DOHH2 (cell line): Measurements from ENCODE around the gene DLGAP1.

Experiments
- EZH2phosphoT487 ChIP-seq: fragments of 200-600 bp; sonication (generic); IDR thresholded peaks from 2 replicates; pipeline ENCODE4 v1.6.1; 2017; ENCODE audit warnings: borderline replicate concordance, mild to moderate bottlenecking, antibody characterized with exemption, low read length, moderate library complexity, mixed read lengths
- TF ChIP-seq, protein P1 (sequence below): fragments of 200-600 bp; sonication (generic); IDR thresholded peaks from one replicate; pipeline ENCODE4 v1.5.1; 2014; ENCODE audit warnings: antibody characterized with exemption, mild to moderate bottlenecking, low read depth, low read length; ENCODE audit not compliant: poor library complexity, severe bottlenecking

DNA sequence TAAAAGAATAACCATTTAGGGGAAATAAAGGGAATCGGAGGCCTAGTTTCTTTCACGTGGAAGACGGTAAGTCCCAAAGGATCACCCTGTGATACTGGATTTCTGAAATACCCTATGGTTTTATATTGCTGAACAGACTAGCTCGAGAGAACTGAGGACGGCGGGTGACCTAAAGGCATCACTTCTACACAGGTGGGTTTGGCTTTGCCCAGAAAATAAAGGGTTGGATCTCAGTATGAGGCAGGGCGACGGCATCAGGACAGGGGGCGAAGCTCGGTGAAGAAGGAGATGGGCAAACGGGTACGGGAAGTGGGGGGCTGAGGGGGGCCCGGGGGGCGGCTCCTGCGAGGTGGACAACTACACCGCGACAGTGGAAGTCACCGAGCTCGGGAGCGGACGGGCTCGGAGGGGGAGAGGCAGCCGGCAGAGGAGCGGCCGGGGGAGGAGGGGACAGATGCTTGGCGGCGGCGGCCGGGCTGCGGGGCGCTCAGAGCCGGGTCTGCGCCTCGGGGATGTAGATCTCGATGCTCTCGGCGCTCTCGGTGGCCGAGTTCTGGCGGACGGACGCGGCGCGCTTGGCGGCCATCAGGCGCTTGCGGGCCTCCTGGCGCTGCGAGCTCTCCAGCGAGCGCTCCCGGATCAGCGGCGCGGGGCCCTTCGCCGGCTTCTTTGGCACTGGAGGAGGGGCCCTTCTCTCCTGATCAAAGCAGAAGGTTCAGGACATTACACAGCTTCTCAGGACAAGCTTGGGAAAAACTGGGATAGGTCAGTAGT is 956.2 kb downstream of the DLGAP1 start:
- TF ChIP-seq, protein P1, sequence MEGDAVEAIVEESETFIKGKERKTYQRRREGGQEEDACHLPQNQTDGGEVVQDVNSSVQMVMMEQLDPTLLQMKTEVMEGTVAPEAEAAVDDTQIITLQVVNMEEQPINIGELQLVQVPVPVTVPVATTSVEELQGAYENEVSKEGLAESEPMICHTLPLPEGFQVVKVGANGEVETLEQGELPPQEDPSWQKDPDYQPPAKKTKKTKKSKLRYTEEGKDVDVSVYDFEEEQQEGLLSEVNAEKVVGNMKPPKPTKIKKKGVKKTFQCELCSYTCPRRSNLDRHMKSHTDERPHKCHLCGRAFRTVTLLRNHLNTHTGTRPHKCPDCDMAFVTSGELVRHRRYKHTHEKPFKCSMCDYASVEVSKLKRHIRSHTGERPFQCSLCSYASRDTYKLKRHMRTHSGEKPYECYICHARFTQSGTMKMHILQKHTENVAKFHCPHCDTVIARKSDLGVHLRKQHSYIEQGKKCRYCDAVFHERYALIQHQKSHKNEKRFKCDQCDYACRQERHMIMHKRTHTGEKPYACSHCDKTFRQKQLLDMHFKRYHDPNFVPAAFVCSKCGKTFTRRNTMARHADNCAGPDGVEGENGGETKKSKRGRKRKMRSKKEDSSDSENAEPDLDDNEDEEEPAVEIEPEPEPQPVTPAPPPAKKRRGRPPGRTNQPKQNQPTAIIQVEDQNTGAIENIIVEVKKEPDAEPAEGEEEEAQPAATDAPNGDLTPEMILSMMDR, result no peak
- no peak for TF ChIP-seq EZH2phosphoT487
